Measurements from ENCODE around the gene PTPRK.

DNA sequence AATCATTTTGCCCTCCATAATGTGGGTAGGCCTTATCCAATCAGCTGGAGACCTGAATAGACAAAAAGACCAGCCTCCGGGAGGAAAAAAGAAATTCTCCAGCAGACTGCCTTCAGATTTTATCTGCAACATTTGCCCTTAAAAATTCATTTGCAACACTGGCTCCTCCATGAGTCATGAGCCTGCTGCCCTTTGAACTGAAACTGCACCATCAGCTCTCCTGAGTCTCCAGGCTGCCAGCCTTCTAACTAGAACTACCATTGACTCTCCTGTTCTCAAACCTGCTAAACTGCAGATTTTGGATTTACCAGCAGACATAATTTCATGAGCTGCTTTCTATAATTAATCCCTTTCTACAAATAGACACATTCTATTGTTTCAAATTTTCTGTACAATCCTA is 395.7 kb downstream of the PTPRK start:
- TF ChIP-seq, protein P1, sequence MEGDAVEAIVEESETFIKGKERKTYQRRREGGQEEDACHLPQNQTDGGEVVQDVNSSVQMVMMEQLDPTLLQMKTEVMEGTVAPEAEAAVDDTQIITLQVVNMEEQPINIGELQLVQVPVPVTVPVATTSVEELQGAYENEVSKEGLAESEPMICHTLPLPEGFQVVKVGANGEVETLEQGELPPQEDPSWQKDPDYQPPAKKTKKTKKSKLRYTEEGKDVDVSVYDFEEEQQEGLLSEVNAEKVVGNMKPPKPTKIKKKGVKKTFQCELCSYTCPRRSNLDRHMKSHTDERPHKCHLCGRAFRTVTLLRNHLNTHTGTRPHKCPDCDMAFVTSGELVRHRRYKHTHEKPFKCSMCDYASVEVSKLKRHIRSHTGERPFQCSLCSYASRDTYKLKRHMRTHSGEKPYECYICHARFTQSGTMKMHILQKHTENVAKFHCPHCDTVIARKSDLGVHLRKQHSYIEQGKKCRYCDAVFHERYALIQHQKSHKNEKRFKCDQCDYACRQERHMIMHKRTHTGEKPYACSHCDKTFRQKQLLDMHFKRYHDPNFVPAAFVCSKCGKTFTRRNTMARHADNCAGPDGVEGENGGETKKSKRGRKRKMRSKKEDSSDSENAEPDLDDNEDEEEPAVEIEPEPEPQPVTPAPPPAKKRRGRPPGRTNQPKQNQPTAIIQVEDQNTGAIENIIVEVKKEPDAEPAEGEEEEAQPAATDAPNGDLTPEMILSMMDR (IDR thresholded peaks at IDR 0.05) = no peak
- no peak for TF ChIP-seq POLR2A (IDR thresholded peaks at IDR 0.05)
